Right lobe of liver (tissue), 6 donors: Measurements from ENCODE around the gene CENPA. TPM values are rescaled to one million over a fixed set of nuclear protein-coding genes. Genes with fewer than 3 reads are reported as not detected.
A peak's percentile ranks its signal among the peaks of the same experiment; 100 is the strongest.

Experiments
- ATAC-seq, 4 donors: fragments of 200-7000 bp; cut with Tn5 transposase; one replicate each; pipeline ENCODE4 v1.9.1; 2020; ENCODE audit warnings: mild to moderate bottlenecking in 4 of 4, moderate library complexity in 4 of 4
- DNase-seq, 3 donors: peaks; one replicate each; pipeline ENCODE4 v3.0.0-alpha.2; 2020
- H3K27ac ChIP-seq, 3 donors: fragments of 200-600 bp; one replicate each; pipeline ENCODE4 v1.8.0; 2022
- H3K27me3 ChIP-seq, 2 donors: fragments of 200-600 bp; one replicate each; pipeline ENCODE4 v1.8.0; 2022
- H3K36me3 ChIP-seq, 4 donors: fragments of 200-600 bp; sonication (generic) in 1 of 4; one replicate each; pipeline versions ENCODE4 v1.5.1 to v1.8.0; 2017 to 2022; ENCODE audit warnings: control low read depth in 1 of 4
- H3K4me1 ChIP-seq, 4 donors: fragments of 200-600 bp; sonication (generic) in 1 of 4; one replicate each; pipeline versions ENCODE4 v1.5.1 to v1.8.0; 2017 to 2022; ENCODE audit warnings: control low read depth in 1 of 4
- H3K4me3 ChIP-seq, 3 donors: fragments of 200-600 bp; one replicate each; pipeline ENCODE4 v1.8.0; 2022
- H3K9me3 ChIP-seq, 4 donors: fragments of 200-600 bp; sonication (generic) in 1 of 4; one replicate each; pipeline versions ENCODE4 v1.5.1 to v1.8.0; 2017 to 2022; ENCODE audit warnings: control low read depth in 1 of 4
- POLR2A ChIP-seq: fragments of 450-650 bp; IDR thresholded peaks from one replicate; pipeline ENCODE4 v1.6.1; 2017; ENCODE audit warnings: antibody characterized with exemption, mild to moderate bottlenecking
- WGBS: methylation state at CpG from one replicate; pipeline ENCODE4 v1.1.6; 2018; ENCODE audit warnings: low coverage, low lambda C conversion rate; ENCODE audit not compliant: insufficient coverage; ENCODE audit errors: missing lambda C conversion rate; 5-methylcytosine and 5-hydroxymethylcytosine counted together
- intact Hi-C, 2 donors: fragments of 100-400 bp; cut with DNase I; formaldehyde crosslinking; loops; one replicate each; pipeline versions ENCODE4 v1.11.2 to v1.14.1; 2022
- total RNA-seq, 6 experiments: library from RNA; depleted of rRNA in 2 of 6; stranded (reverse); fragments of >200 nt in 2 of 6; fragmentation: NEBNext Ultra II Directional in 3 of 6; extraction: Animal tissue kit (Norgen Biotek cat#: 25700) in 3 of 6; gene quantifications; one replicate each; pipeline versions ENCODE4 v1.1.0 to v1.2.4, GENCODE V29; 2016 to 2023
- TF ChIP-seq, protein P1 (sequence below), 4 donors: fragments of 200-600 bp in 3 of 4; fragments of 450-650 bp in 1 of 4; IDR thresholded peaks; one replicate each; pipeline versions ENCODE4 v1.5.1 to v1.8.0; 2016 to 2022; ENCODE audit warnings: antibody characterized with exemption in 4 of 4, mild to moderate bottlenecking in 2 of 4
- donor health status: DM: no; HTN: yes; CAD: no.
- donor health status: DM: no; HTN: no; CAD: no.
- donor health status: DM: no; HTN: no; CAD: no.
- donor health status: DM: no; HTN: yes; CAD: no.
- donor health status: DM: no; HTN: yes; CAD: no.

CENPA gene
- total RNA-seq, 6 experiments from 2014 or later, result 0.18 to 1.3 (median 0.56) TPM; not detected in 1

GRCh38 chr2:26807788-26808460 lies 22.1 kb downstream of the CENPA start:
- DNase-seq (no peak), ATAC-seq (no peak)
- TF ChIP-seq POLR2A, result no peak
- TF ChIP-seq, protein P1, sequence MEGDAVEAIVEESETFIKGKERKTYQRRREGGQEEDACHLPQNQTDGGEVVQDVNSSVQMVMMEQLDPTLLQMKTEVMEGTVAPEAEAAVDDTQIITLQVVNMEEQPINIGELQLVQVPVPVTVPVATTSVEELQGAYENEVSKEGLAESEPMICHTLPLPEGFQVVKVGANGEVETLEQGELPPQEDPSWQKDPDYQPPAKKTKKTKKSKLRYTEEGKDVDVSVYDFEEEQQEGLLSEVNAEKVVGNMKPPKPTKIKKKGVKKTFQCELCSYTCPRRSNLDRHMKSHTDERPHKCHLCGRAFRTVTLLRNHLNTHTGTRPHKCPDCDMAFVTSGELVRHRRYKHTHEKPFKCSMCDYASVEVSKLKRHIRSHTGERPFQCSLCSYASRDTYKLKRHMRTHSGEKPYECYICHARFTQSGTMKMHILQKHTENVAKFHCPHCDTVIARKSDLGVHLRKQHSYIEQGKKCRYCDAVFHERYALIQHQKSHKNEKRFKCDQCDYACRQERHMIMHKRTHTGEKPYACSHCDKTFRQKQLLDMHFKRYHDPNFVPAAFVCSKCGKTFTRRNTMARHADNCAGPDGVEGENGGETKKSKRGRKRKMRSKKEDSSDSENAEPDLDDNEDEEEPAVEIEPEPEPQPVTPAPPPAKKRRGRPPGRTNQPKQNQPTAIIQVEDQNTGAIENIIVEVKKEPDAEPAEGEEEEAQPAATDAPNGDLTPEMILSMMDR (IDR thresholded peaks at IDR 0.05), result no peak
- intact Hi-C loops, result no loop called here
- 90% methylated on average over 1 of the region's 2 CpGs for WGBS
- no peak overlapping the region for H3K4me3 ChIP-seq
- H3K9me3 ChIP-seq, result no peaks in the 10 kb centered on the region
- H3K36me3 ChIP-seq, result no peaks in the 10 kb centered on the region
- no peak overlapping the region for H3K27ac ChIP-seq
- H3K4me1 ChIP-seq, result no peaks in the 10 kb centered on the region
- no peaks in the 10 kb centered on the region for H3K27me3 ChIP-seq

GRCh38 chr2:26809211-26809610 lies 23.4 kb downstream of the CENPA start:
- Histone ChIP-seq H3K4me1 (no peaks in the 10 kb centered on the region), H3K9me3 (no peaks in the 10 kb centered on the region), H3K27ac (no peak overlapping the region), H3K27me3 (no peaks in the 10 kb centered on the region), H3K36me3 (no peaks in the 10 kb centered on the region), H3K4me3 (no peak overlapping the region)
- WGBS, result 73% methylated on average over 2 of the region's 3 CpGs
- no peak for ATAC-seq
- TF ChIP-seq POLR2A, result no peak
- TF ChIP-seq, protein P1 (IDR thresholded peaks at IDR 0.05), result no peak
- intact Hi-C loops, result no loop called here
- no peak for DNase-seq

DNA sequence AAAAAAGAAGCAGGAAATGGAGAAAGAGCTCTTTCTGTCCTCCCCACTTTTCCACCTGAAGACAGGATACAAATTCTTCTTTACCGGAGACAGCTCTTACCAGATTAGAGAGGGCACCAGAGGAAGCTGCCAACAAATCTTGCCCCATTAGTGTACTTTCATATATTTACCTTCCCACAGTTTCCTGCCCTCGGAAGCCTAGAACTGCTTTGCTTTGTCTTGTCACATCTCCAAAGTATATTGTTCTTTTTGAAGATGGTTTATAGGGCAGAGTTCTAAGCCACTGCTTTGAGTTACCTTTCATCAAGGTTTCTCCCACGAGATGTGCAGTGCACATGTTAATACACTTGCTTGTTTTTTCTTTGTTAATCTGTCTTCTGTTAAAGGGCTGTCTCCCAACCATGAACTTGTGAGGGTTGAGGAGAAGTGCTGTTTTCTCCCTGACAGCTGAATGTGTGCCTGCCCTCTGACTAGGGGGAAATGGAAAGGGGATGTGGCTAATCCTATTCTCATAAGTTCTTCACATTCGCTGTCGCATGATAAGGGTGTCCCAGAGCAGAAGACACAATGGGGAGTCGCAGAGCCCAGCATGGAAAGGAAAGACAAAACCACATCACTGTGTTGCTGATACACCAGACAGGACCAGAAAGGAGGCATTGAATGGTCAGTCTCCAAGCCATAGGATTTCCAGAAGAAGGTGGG lies 24.2 kb downstream of the CENPA start:
- ATAC-seq (peak; percentile 29 to 71 (median 54)), DNase-seq (no peak)
- no peak overlapping the region for H3K4me3 ChIP-seq
- H3K36me3 ChIP-seq, result no peaks in the 10 kb centered on the region
- no peak overlapping the region for H3K27ac ChIP-seq
- no peaks in the 10 kb centered on the region for H3K27me3 ChIP-seq
- WGBS, result 27% methylated on average over 5 of the region's 6 CpGs
- intact Hi-C loops, result no loop called here
- TF ChIP-seq, protein P1 (IDR thresholded peaks at IDR 0.05), result no peak
- no peak for TF ChIP-seq POLR2A
- H3K9me3 ChIP-seq, result no peaks in the 10 kb centered on the region
- H3K4me1 ChIP-seq, result no peaks in the 10 kb centered on the region

GRCh38 chr2:26811261-26811660 lies 25.4 kb downstream of the CENPA start:
- H3K9me3 ChIP-seq, result no peaks in the 10 kb centered on the region
- intact Hi-C loops, result no loop called here
- H3K36me3 ChIP-seq, result no peaks in the 10 kb centered on the region
- ATAC-seq (no peak), DNase-seq (no peak)
- TF ChIP-seq, protein P1 (IDR thresholded peaks at IDR 0.05), result no peak
- no peak for TF ChIP-seq POLR2A
- no peaks in the 10 kb centered on the region for H3K27me3 ChIP-seq
- 27% methylated on average over 2 of the region's 8 CpGs for WGBS
- no peaks in the 10 kb centered on the region for H3K4me1 ChIP-seq
- H3K4me3 ChIP-seq, result no peak overlapping the region
- H3K27ac ChIP-seq, result no peak overlapping the region
